Duodenal mucosa (tissue), 2 donors: ENCODE results near the gene TIMM13.

Experiments
- H3K27ac ChIP-seq: one replicate; pipeline ENCODE4 v1.7.0; 2013; ENCODE audit warnings: low read depth, low read length
- H3K27me3 ChIP-seq, 2 donors: one replicate each; pipeline ENCODE4 v1.7.0; 2013; ENCODE audit warnings: low read length in 2 of 2, control low read depth in 1 of 2; ENCODE audit not compliant: insufficient read depth in 2 of 2, control insufficient read depth in 1 of 2
- H3K36me3 ChIP-seq, 2 donors: one replicate each; pipeline ENCODE4 v1.7.0; 2013; ENCODE audit warnings: low read length in 2 of 2, control low read depth in 1 of 2; ENCODE audit not compliant: insufficient read depth in 2 of 2, control insufficient read depth in 1 of 2
- H3K4me1 ChIP-seq, 2 donors: one replicate each; pipeline ENCODE4 v1.7.0; 2013; ENCODE audit warnings: low read length in 2 of 2, control low read depth in 1 of 2; ENCODE audit not compliant: insufficient read depth in 2 of 2, control insufficient read depth in 1 of 2
- H3K4me3 ChIP-seq, 2 donors: one replicate each; pipeline ENCODE4 v1.7.0; 2013; ENCODE audit warnings: low read length in 2 of 2, low read depth in 1 of 2
- H3K9ac ChIP-seq, 2 donors: one replicate each; pipeline ENCODE4 v1.7.0; 2013; ENCODE audit warnings: low read length in 2 of 2, low read depth in 1 of 2
- H3K9me3 ChIP-seq, 2 donors: one replicate each; pipeline ENCODE4 v1.7.0; 2013; ENCODE audit warnings: low read length in 2 of 2, control low read depth in 1 of 2; ENCODE audit not compliant: control insufficient read depth in 1 of 2

The TIMM13 gene

GRCh38 chr19:2382530-2383222 lies 44.7 kb downstream of the TIMM13 start:
- H3K9me3 ChIP-seq, result peaks cover 4 to 9% of the 10 kb centered on the region in 2 donors
- no peaks in the 10 kb centered on the region for H3K4me1 ChIP-seq
- no peak overlapping the region for H3K27ac ChIP-seq
- peaks cover 0 to 3% of the 10 kb centered on the region in 2 donors for H3K27me3 ChIP-seq
- no peaks in the 10 kb centered on the region for H3K36me3 ChIP-seq
- no peak overlapping the region for H3K4me3 ChIP-seq
- H3K9ac ChIP-seq, result no peak overlapping the region

GRCh38 chr19:2381148-2381820 lies 46.1 kb downstream of the TIMM13 start:
- no peaks in the 10 kb centered on the region for H3K36me3 ChIP-seq
- no peak overlapping the region for H3K27ac ChIP-seq
- H3K9me3 ChIP-seq, result peaks cover 4 to 9% of the 10 kb centered on the region in 2 donors
- no peaks in the 10 kb centered on the region for H3K4me1 ChIP-seq
- H3K27me3 ChIP-seq, result peaks cover 0 to 3% of the 10 kb centered on the region in 2 donors
- no peak overlapping the region for H3K4me3 ChIP-seq
- no peak overlapping the region for H3K9ac ChIP-seq

GRCh38 chr19:2380567-2380966 lies 46.8 kb downstream of the TIMM13 start:
- H3K4me3 ChIP-seq, result no peak overlapping the region
- no peaks in the 10 kb centered on the region for H3K36me3 ChIP-seq
- H3K9me3 ChIP-seq, result peaks cover 4 to 9% of the 10 kb centered on the region in 2 donors
- no peaks in the 10 kb centered on the region for H3K4me1 ChIP-seq
- H3K27ac ChIP-seq, result no peak overlapping the region
- peaks cover 0 to 3% of the 10 kb centered on the region in 2 donors for H3K27me3 ChIP-seq
- H3K9ac ChIP-seq, result no peak overlapping the region

GRCh38 chr19:2376784-2377519 lies 50.4 kb downstream of the TIMM13 start:
- Histone ChIP-seq H3K9ac (no peak overlapping the region), H3K4me3 (no peak overlapping the region), H3K4me1 (no peaks in the 10 kb centered on the region), H3K9me3 (peaks cover 4 to 9% of the 10 kb centered on the region in 2 donors), H3K27me3 (no peaks in the 10 kb centered on the region), H3K27ac (no peak overlapping the region), H3K36me3 (no peaks in the 10 kb centered on the region)
